WERI-Rb-1 (cell line): Measurements from ENCODE around the gene SMOC2.

Experiments used
- DNase-seq: peaks from one replicate; pipeline ENCODE4 v3.0.0-alpha.2; 2020
- H3K27ac ChIP-seq: fragments of 250-450 bp; sonication (Bioruptor Pico); 2 replicates; pipeline ENCODE4 v1.5.1; 2020; ENCODE audit warnings: mild to moderate bottlenecking, moderate library complexity
- H3K27me3 ChIP-seq: fragments of 250-450 bp; sonication (Bioruptor Pico); 2 replicates; pipeline ENCODE4 v1.5.1; 2021; ENCODE audit warnings: mild to moderate bottlenecking, low read depth, moderate library complexity; ENCODE audit not compliant: insufficient read depth, severe bottlenecking
- H3K36me3 ChIP-seq: fragments of 250-450 bp; sonication (Bioruptor Pico); 2 replicates; pipeline ENCODE4 v1.5.1; 2020; ENCODE audit warnings: mild to moderate bottlenecking, moderate library complexity
- H3K4me3 ChIP-seq: 2 replicates; pipeline ENCODE4 v1.5.1; 2011; ENCODE audit warnings: low read depth, mild to moderate bottlenecking, control low read depth, low read length
- H3K9me3 ChIP-seq: fragments of 250-450 bp; sonication (Bioruptor Pico); 2 replicates; pipeline ENCODE4 v1.5.1; 2021; ENCODE audit warnings: mild to moderate bottlenecking, moderate library complexity; ENCODE audit not compliant: severe bottlenecking
- CTCF ChIP-seq: IDR thresholded peaks from 2 replicates; pipeline ENCODE4 v1.5.1; 2011; ENCODE audit warnings: low read depth, mild to moderate bottlenecking, control low read depth, inconsistent platforms, low read length

Gene SMOC2

DNA sequence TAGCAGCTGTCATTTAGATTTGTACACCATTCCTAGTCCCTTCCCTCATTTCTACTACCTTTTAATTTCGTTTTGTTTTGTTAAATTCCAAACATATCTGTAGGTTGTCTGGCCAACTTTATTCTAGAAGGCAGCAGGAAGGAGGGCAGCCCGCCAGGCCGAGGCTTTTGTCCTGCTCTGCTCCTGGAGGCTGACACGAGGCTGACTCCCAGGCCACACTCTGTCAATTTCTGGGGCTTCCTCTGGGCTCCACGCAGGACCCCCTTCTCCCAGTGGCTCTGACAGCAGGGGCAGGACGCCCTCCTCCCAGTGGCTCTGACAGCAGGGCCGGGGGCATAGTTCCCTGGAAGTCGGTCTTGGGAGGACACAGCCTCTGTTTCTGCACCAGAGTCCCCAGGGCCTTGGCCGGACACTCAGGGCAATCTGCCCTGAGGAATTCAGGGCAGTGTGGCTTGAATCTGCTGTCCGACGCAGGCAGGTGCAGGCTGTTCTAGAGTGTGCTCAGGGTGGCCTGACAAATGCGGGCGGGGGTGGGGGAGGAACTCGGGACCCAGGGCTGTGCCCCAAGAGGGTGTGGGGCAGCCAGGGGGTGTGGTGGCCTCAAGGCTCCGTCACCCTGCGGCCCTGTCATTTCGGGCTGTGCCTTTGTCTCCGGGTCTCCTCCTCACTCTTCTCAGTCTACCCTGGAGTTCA lies 11.8 kb downstream of the SMOC2 start:
- Histone ChIP-seq H3K27me3 (no peaks in the 10 kb centered on the region), H3K9me3 (no peaks in the 10 kb centered on the region), H3K27ac (no peak overlapping the region), H3K4me3 (no peak overlapping the region), H3K36me3 (no peaks in the 10 kb centered on the region)
- no peak for DNase-seq
- no peak for TF ChIP-seq CTCF

DNA sequence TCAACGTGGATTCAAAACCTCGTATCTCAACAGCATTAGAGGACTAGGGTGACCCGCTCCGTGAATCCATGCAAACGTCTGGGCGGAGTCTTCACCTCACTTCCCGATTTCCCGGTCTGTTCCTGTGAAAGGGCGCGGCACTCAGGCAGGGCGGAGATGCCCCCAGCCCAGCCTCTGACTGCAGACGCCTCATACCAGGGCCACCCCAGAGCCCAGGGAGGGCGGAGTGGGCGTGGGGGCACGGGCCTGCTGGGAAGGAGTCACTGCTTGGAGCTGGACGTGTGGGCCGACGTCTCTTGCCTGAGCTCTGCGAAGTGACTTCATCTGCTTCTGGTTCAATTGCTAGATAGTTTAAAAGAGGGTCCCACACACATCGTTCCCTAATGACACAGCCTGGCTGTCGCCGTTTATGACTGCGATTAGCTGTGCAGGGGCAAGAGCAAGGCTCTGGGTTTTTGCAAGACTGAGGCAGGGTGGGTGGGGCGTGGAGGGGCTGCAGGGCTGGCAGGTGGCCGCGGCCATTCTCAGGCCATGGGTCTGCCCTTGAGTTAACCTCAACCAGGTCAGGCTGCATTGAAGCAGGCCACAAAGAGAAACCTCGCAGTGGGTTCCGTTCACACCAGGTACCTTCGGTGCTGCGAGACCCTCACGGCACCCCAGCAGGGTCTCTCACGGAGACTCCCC lies 15.0 kb downstream of the SMOC2 start:
- no peaks in the 10 kb centered on the region for H3K27me3 ChIP-seq
- no peak overlapping the region for H3K4me3 ChIP-seq
- DNase-seq: no peak
- no peaks in the 10 kb centered on the region for H3K36me3 ChIP-seq
- H3K27ac ChIP-seq: no peak overlapping the region
- TF ChIP-seq CTCF: no peak
- no peaks in the 10 kb centered on the region for H3K9me3 ChIP-seq

- DNase-seq: no peak
- no peak for TF ChIP-seq CTCF
- H3K9me3 ChIP-seq: no peaks in the 10 kb centered on the region
- H3K27me3 ChIP-seq: no peaks in the 10 kb centered on the region
- H3K36me3 ChIP-seq: no peaks in the 10 kb centered on the region
- no peak overlapping the region for H3K27ac ChIP-seq
- no peak overlapping the region for H3K4me3 ChIP-seq
Measured at GRCh38 chr6:168456907-168457652, 16.1 kb downstream of the SMOC2 start.

DNA sequence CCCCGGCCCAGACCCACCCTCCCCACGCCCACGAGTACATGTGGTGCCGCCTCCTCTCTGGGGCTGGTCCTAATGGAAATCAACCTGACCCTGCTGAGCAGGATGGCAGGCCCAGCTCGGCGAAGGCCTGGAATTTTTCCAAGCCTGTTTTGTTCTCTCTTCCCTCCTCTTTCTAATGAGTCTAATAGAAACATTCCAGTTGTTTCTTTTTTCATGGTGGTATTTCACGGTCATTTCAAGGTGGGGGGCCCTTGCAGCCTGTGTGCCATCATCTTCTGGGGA lies 16.6 kb downstream of the SMOC2 start:
- no peaks in the 10 kb centered on the region for H3K36me3 ChIP-seq
- no peak for TF ChIP-seq CTCF
- no peak for DNase-seq
- no peaks in the 10 kb centered on the region for H3K27me3 ChIP-seq
- H3K4me3 ChIP-seq: no peak overlapping the region
- no peak overlapping the region for H3K27ac ChIP-seq
- H3K9me3 ChIP-seq: no peaks in the 10 kb centered on the region

DNA sequence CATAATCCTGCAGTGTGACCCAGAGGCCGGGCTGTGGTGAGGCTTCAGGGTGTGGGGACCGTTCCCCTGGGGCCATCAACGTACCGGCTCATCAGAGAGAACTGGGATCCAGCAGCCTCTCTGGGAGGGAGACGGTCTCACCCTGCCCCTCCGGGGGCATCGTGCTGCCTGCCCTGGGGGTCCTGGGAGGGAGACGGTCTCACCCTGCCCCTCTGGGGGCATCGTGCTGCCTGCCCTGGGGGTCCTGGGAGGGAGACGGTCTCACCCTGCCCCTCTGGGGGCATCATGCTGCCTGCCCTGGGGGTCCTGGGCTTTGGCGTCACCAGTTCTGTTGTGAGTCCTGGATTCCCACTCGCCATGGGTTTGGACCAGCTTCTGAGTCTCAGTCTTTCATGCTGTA lies 17.1 kb downstream of the SMOC2 start:
- no peak for DNase-seq
- Histone ChIP-seq H3K27ac (no peak overlapping the region), H3K27me3 (no peaks in the 10 kb centered on the region), H3K9me3 (no peaks in the 10 kb centered on the region), H3K36me3 (no peaks in the 10 kb centered on the region), H3K4me3 (no peak overlapping the region)
- no peak for TF ChIP-seq CTCF
